ENCODE results near the gene ARMC7.

- no peak for TF ChIP-seq POLR2AphosphoS5 (IDR thresholded peaks at IDR 0.05; ENCODE audit: borderline replicate concordance, low read depth, low read length)
- TF ChIP-seq EZH2 (IDR thresholded peaks at IDR 0.05) = no peak
- no peak for TF ChIP-seq FOXP2 (optimal IDR thresholded peaks at IDR 0.05; ENCODE audit: control extremely low read depth, extremely low read length, insufficient read depth)
Measured at GRCh38 chr17:75068750-75069149, 41.0 kb upstream of the ARMC7 start.

Measured in SK-N-MC (cell line).